Hypothalamus (tissue), 51 donors: ENCODE measurements around the gene MAOA.

Experiments
- DNase-seq, 51 donors: peaks; one replicate each; lab custom pipeline; 2025; lab: John Stamatoyannopoulos, UW

MAOA gene

GRCh38 chrX:43745938-43746721 is 90.0 kb downstream of the MAOA start:
- DNase-seq: no peak

GRCh38 chrX:43747476-43747875 is 91.4 kb downstream of the MAOA start:
- DNase-seq: no peak

GRCh38 chrX:43750248-43750676 is 94.2 kb downstream of the MAOA start:
- peak in 28 of 51 donors; percentile 0 to 45 (median 9) for DNase-seq

DNA sequence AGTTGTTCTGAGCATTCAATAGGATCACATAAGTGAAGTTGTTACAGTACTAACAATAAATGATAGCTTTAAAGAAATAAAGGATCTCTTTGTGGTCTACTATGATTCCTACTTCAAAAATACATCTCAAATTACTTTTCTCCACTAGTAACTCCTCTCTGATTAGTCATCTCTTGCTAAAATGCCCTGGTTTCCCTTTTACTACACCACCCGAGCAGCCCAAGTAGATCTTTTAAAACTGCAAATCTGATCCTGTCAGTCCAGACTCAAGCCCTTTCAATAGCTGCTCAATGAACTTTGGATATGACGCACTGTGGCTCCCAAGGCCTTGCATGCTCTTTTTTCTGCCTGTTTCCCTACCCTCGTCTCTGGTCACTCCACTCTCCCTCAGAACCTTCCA is 97.5 kb downstream of the MAOA start:
- no peak for DNase-seq

DNA sequence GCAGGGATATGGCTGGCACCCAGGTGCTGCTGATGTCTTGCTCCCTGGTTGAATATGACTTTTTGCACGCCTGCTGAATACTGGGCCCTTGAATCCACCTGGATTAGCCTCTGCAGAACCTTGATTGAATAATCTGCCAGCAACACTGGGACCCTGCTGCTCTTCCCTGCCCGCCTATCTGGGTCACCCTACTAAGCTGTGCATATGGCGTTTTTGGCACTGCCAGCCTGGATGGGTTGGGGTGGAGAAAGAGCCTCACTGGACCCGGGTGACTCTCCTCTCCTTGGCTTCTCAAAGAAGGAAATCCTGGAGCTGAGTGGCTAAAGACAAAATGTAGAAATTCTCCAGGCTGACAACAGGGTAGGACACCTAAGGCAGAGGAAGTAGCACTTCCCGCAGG is 100.0 kb downstream of the MAOA start:
- DNase-seq: no peak

GRCh38 chrX:43758044-43758443 is 101.9 kb downstream of the MAOA start:
- DNase-seq: no peak

- no peak for DNase-seq
Observed at GRCh38 chrX:43785930-43786591, 130.0 kb downstream of the MAOA start.
